HCT116 (cell line): Measurements from ENCODE around the gene NDUFAF4.

ENCODE experiments used
- CTCF ChIP-seq, 3 experiments: fragments of 200-600 bp in 1 of 3; sonication (generic) in 1 of 3; IDR thresholded peaks in 2 of 3; conservative IDR thresholded peaks in 1 of 3; 2 replicates each; pipeline ENCODE4 v1.5.1; 2012 to 2017; ENCODE audit warnings: low read depth in 2 of 3, low read length in 2 of 3, antibody characterized with exemption in 1 of 3, borderline replicate concordance in 1 of 3, control low read depth in 1 of 3, mild to moderate bottlenecking in 1 of 3, mixed read lengths in 1 of 3, mixed run types in 1 of 3, moderate library complexity in 1 of 3; ENCODE audit not compliant: insufficient read depth in 1 of 3
- EZH2phosphoT487 ChIP-seq: fragments of 200-600 bp; IDR thresholded peaks from 2 replicates; pipeline ENCODE4 v1.6.1; 2018; ENCODE audit warnings: antibody characterized with exemption, borderline replicate concordance
- POLR2A ChIP-seq: IDR thresholded peaks from 2 replicates; pipeline ENCODE4 v1.7.0; 2011; ENCODE audit warnings: borderline replicate concordance; ENCODE audit not compliant: insufficient read depth, insufficient read length; ENCODE audit errors: extremely low read depth
- TCF7L2 ChIP-seq: IDR thresholded peaks from 2 replicates; pipeline ENCODE4 v1.7.0; 2011; ENCODE audit warnings: borderline replicate concordance, inconsistent platforms; ENCODE audit not compliant: insufficient read depth, insufficient read length; ENCODE audit errors: extremely low read depth
- YY1 ChIP-seq: IDR thresholded peaks from 2 replicates; pipeline ENCODE4 v1.6.1; 2011; ENCODE audit warnings: low read length, low read depth, moderate library complexity, mild to moderate bottlenecking; ENCODE audit not compliant: insufficient replicate concordance; ENCODE audit errors: extremely low read depth
- ZBTB33 ChIP-seq: IDR thresholded peaks from 2 replicates; pipeline ENCODE4 v1.6.1; 2011; ENCODE audit warnings: mild to moderate bottlenecking, low read length, moderate library complexity; ENCODE audit not compliant: insufficient replicate concordance; ENCODE audit errors: extremely low read depth

- TF ChIP-seq POLR2A: no peak
- no peak for TF ChIP-seq CTCF (IDR thresholded peaks at IDR 0.05 in 2 of 3, conservative IDR thresholded peaks at IDR 0.05 in 1 of 3; ENCODE audit: borderline replicate concordance in 1 of 3, insufficient read depth in 1 of 3, low read depth in 2 of 3, low read length in 2 of 3)
- TF ChIP-seq EZH2phosphoT487: no peak
- TF ChIP-seq YY1: no peak
- no peak for TF ChIP-seq TCF7L2
- TF ChIP-seq ZBTB33: no peak
These were observed 41.5 kb upstream of the NDUFAF4 start for GRCh38 chr6:96939007-96939805.
